Limb (tissue), 2 donors: ENCODE measurements around the gene TCAF1.
"Not testable (repeated sequence)": the region's sequence is repeated elsewhere in the genome, so short reads cannot be mapped to it uniquely, and the experiment has no call there.

Experiments used
- DNase-seq, 2 donors: peaks; one replicate each; pipeline ENCODE4 v3.0.0-alpha.2; 2016; ENCODE audit errors: extremely low spot score in 2 of 2

The TCAF1 gene

DNA sequence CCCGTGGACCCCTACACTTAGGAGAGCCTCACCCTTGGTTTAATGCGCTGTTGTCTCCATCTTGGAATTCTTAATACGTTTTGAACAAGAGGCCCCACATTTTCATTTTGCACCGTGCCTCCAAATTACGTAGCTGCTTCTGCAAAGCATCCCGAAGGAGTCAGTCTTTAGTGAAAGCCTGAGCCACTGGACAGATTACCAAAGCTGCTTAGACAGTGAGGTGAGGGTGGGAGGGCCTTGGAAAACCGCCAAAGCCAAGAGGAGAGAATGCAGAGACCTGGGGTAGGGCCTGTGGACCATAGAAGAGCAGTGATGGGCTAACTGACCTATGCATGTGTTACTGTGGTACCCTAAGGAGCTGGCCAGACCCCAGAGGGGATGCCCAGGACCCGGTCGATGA, 4.2 kb upstream of the TCAF1 start:
- no peak for DNase-seq

DNA sequence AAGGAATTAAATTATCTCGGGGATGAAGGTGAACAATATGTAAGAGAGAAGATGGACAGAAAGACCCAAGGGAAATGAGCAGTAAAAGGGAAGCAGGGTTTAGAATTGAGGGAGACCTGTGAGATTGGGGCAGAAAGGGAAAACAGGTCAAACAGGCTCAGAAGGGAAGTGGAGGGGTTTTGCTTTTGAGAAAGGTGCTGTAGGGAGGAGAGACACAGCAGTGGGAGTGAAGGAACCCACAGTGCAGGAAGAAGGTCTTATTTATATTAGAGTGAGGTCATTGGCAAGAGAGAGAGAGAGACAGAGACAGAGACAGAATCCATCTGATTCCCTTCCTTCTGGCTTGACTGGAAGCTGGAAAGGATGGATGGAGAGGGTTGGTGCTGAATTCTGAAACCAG, 3.5 kb upstream of the TCAF1 start:
- no peak for DNase-seq

- no peak for DNase-seq
These were observed 440 bp upstream of the TCAF1 start for GRCh38 chr7:143902332-143902899.

DNA sequence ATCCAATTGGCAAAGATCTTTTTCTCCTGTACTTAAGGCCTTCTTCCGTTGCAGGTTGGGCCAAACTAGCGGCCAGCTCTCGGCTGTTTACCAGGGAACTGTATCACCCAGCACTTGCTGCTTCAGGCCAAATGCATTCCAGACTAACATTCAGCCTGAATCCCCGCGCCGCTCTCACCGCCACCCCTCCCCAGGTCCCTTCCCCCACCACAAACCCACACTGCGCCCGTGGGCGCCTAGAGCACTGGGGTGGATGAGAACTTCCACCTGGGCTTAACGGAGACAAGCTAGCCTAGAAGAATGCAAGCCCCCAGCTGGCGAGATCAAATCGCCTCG, 676 bp downstream of the TCAF1 start:
- DNase-seq, result peak in 1 of 2 donors; percentile 77

DNA sequence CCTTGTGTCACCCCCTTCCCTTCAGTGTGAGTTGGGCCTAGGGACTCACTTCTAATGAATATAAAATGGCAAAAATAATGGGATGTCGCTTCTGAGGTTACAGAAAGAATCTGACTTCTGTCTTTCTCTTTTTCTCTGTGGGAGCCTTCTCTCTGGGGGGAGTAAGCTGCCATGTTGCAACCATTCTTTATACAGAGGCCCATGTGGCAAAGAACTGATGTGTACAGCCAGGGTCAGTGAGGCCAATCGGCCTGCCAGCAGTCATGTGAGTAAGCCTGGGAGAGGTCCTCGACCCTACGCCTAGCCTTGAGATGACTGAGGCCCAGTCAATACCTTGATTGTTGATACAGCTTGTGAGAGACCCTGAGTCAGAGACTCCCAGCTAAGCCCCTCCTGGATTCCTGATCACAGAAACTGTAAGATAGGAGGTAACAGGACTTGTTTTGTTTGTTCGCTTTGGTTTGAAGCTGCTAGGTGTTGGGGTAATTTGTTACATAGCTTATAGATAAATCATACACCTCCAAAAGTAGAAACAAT, 1.7 kb downstream of the TCAF1 start:
- no peak for DNase-seq

DNA sequence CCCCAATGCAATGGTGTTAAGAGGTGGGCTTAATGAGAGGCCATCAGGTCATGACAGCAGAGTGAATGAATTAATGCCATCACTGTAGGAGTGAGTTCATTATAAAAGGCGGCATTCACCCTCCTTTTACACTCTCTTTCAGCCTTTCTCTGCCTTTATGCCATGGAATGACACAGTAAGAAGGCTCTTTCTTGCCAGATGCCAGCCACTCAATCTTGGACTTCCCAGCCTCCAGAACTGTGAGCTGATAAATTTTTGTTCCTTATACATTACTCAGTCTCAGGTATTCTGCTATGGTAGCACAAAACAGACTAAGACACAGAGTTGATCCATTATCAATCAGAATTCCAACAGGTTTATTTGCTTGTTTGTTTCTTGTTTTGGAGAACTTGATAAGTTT, 3.2 kb downstream of the TCAF1 start:
- no peak for DNase-seq

- DNase-seq, result no peak
These were observed 5.3 kb downstream of the TCAF1 start for GRCh38 chr7:143896667-143897066.

GRCh38 chr7:143892527-143893300, 9.3 kb downstream of the TCAF1 start:
- DNase-seq, result no peak

- DNase-seq, result no peak
These were observed 10.5 kb downstream of the TCAF1 start for GRCh38 chr7:143891457-143891856.

- no peak for DNase-seq
These were observed 11.4 kb downstream of the TCAF1 start for GRCh38 chr7:143890558-143890957.

DNA sequence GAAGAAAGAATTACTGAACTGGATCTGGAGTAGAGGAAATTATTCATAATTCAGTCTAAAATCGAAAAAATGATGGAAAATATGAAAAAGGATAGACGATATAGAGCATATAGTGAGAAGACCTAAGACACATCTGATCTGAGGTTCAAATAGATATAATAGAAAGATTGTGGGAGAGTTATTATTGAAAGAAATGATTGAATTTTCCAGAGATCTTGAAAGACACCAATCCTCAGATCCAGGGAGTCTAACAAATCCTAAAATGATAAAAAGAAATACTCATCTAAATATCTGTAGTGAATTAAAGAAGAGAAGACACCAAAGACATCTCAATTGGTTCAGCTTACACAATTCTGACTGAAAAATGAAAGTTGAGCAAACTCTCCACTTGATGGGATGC, 12.9 kb downstream of the TCAF1 start:
- no peak for DNase-seq

DNA sequence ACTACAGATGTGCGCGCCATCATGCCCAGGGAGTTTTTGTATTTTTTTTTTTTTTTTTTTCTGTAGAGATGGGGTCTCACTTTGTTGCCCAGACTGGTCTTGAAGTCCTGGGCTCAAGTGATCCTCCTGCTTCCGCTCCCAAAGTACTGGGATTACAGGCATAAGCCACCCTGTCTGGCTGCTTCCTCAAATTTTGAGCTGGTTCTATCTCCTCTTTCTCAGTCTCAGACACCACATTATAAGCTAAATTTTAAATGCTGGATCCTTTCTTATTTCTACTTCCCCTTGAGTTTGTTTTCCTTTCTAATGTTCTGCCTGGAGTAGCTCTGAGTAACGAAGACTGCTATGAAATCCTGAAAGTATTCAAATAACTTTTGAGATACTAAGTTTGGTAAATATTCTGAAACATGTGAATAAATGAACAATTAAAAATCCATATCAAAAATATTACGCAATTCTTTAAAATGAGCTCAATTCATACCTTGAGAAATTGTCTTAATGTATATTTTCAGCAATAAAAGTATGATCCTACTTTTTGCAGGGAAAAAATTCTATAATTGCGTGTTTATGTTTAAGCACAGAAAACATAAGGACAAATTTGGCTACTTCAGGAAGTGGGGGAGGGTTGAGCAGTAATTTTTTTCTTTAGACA, 15.0 kb downstream of the TCAF1 start:
- DNase-seq, result no peak

- no peak for DNase-seq
These were observed 16.0 kb downstream of the TCAF1 start for GRCh38 chr7:143885951-143886350.

GRCh38 chr7:143884969-143885559, 16.9 kb downstream of the TCAF1 start:
- DNase-seq, result peak; percentile 80 to 91

DNA sequence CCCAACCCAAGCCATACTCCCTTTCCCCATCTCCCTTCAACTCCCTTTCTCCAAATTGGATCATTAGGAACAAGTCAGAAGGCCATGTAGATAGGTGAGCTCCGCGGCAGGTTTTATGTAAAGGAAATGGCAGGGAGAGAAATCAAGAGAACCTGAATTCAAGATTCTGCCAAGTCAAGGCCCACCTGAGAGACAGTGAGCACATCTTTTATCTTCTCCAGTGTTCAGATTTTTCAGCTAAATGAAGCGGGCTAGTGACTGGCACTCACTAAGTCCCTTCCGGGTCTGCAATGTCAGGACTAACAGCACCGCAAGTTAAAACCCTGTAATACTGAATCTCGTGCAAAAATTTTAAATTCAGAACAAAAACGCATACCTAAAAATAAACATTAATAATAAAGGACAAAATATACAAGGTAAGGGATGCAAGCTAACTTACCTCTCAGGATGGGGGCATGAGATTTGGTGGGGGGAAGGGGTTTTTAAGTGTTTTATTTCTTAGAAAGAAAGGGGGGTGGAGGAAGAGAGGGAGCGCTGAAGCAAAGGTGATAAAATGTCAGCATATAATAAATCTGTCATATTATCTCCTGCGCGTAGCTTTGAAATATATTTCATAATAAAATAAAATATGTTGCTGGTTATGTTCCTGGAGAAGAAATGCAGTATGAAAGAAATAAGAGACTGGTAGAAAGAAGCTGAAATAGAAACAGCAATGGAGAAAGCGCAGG, 17.6 kb downstream of the TCAF1 start:
- DNase-seq, result no peak

DNA sequence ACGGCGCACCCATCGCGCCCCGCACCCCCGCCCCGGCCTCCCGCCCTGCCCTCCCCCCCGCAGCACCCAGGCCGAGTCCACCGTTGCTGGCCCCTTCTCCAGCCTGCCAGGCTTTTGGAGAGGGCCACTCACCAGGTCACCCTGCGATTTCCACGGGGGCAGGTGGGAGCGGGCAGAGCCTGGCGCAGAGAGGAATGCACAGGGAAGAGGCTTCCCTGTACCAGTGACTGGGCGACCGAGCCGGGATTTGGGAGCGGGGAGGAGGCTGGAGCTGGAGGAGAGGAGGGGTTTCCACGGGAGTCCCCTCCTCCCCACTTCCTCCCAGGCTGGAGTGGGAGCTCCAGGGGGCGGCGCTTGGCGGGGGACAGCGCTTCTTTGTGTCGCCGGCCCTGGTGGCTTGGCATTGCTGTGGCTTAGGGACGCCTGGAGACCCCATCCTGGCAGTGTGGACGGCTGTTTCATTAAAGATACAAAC, 19.3 kb downstream of the TCAF1 start:
- peak; percentile 88 to 90 for DNase-seq

DNA sequence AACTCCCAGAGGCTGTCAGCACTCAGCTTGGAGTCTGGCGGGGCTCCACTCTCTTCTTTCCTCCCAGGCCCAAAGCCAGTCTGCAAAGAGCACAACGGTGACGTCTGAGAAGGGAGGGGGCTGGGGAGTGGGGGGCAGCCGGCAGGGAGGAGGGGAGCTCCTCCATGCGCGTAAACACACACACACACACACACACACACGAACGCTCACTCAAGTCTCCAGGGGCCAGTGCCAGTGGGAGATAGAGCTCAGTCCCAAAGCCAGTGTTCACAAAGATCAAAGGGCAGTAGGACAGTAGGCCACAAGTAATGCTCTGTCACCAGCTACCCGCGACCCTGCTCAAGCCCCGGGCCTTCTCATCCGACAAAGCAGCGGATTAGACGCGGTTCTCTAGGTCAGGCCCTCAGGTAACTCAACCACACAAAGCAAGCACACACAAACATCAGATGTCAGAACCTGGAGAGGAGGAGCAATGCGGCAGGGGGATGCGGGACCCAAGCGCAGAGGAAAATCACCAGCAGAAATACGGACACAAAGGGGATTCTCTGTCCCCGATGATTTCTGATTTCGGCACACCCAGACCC, 19.9 kb downstream of the TCAF1 start:
- DNase-seq, result peak; percentile 64 to 89

- no peak for DNase-seq
These were observed 23.1 kb downstream of the TCAF1 start for GRCh38 chr7:143878884-143879283.

DNA sequence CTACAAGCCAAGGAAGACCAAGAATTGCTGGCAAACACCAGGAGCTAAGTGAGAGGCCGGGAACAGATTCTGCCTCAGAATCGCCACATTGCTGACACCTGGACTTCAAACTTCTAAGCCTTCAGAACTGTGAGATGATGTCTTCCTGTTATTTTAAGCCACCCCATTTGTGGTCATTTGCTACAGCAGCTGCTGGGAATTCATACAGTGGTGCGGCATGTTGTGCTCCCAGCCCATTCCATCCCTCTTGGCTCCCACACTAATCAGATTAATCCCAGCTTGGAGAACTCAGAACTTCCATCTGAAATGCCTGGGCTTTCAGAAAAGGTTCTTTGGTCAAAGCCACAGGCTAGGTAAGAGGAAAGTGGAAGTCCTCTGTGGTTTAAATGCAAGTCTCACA, 24.9 kb downstream of the TCAF1 start:
- no peak for DNase-seq

DNA sequence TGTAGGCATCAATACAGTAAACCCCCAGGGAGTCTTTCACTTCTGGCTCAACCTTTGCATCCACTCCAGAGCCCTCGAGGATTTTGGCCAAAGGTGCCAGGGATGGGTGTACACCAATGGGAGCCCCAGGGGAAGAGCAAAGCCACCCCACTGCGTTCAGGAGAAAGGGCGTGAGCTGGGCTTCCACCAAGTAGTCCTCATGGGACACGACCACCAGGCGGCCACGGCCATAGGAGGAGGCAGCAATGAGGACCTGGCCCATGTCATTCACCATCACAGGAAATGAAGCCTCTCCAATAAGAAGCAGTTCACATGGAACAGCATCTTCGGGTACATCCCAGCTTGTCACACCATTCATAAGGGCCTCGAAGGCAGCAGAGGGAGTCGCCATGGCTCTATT, 25.8 kb downstream of the TCAF1 start:
- no peak for DNase-seq

- not testable (repeated sequence) for DNase-seq
These were observed 28.7 kb downstream of the TCAF1 start for GRCh38 chr7:143873242-143873641.
